Bronchial epithelial cell (primary cell): ENCODE data around the gene ARHGAP20. TPM values are rescaled to one million over a fixed set of nuclear protein-coding genes. Genes with fewer than 3 reads are reported as not detected.
A peak's percentile ranks its signal among the peaks of the same experiment; 100 is the strongest.

Experiments used
- DNase-seq: peaks from one replicate; pipeline ENCODE4 v3.0.0-alpha.2; 2010; ENCODE audit warnings: low read depth
- FAIRE-seq: peaks from 2 replicates; lab custom pipeline; 2011; peaks lifted over from hg19 to GRCh38; lab: Jason Lieb, UNC
- H3K27me3 ChIP-seq: 2 replicates; pipeline ENCODE4 v1.5.1; 2011; ENCODE audit warnings: low read length; ENCODE audit not compliant: control insufficient read depth, insufficient read depth
- H3K36me3 ChIP-seq: 2 replicates; pipeline ENCODE4 v1.5.1; 2011; ENCODE audit warnings: low read length; ENCODE audit not compliant: control insufficient read depth, insufficient read depth
- H3K4me3 ChIP-seq: 2 replicates; pipeline ENCODE4 v1.5.1; 2011; ENCODE audit warnings: mild to moderate bottlenecking, low read depth, low read length, control low read depth
- total RNA-seq: library from RNA; depleted of rRNA; stranded (reverse); fragments of >200 nt; gene quantifications from 2 replicates; pipeline ENCODE4 v1.2.1, GENCODE V29; 2014
- TF ChIP-seq, protein P1 (sequence below): IDR thresholded peaks from 2 replicates; pipeline ENCODE4 v1.5.1; 2011; ENCODE audit warnings: mild to moderate bottlenecking, moderate library complexity, low read length, control low read depth, inconsistent platforms; ENCODE audit not compliant: insufficient read depth, severe bottlenecking

ARHGAP20 gene, protein sequence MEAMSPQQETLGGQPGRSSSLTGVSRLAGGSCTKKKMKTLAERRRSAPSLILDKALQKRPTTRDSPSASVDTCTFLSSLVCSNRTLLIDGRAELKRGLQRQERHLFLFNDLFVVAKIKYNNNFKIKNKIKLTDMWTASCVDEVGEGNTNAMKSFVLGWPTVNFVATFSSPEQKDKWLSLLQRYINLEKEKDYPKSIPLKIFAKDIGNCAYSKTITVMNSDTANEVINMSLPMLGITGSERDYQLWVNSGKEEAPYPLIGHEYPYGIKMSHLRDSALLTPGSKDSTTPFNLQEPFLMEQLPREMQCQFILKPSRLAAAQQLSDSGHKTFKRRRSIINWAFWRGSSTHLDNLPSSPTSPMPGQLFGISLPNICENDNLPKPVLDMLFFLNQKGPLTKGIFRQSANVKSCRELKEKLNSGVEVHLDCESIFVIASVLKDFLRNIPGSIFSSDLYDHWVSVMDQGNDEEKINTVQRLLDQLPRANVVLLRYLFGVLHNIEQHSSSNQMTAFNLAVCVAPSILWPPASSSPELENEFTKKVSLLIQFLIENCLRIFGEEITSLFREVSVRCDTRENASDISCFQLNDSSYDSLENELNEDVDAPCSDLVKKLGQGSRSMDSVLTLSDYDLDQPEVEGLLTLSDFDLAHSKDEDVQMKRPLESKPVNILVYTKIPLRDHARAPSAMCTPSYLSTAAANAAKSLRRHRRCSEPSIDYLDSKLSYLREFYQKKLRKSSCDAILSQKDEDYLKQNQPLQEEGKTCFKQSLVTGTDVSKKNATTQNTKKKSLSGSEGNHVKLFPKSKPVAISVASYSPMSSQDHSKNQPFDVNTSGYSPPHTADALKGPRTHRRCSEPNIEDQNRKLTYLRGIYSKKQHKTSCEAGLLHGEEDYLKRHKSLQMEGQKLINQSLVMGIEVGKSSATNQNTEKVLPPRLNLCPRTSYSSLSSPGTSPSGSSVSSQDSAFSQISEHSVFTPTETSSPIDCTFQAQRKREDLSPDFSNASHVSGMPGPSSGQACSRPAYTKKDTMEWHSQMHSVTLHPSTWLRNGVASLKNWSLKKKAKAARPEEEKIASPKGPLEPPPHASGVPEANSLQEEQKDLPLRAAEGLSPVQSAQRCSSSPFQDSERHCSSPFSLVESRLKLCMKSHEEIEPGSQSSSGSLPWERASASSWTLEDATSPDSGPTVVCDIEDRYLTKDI
- total RNA-seq, result under 0.01 TPM in 2 replicates

DNA sequence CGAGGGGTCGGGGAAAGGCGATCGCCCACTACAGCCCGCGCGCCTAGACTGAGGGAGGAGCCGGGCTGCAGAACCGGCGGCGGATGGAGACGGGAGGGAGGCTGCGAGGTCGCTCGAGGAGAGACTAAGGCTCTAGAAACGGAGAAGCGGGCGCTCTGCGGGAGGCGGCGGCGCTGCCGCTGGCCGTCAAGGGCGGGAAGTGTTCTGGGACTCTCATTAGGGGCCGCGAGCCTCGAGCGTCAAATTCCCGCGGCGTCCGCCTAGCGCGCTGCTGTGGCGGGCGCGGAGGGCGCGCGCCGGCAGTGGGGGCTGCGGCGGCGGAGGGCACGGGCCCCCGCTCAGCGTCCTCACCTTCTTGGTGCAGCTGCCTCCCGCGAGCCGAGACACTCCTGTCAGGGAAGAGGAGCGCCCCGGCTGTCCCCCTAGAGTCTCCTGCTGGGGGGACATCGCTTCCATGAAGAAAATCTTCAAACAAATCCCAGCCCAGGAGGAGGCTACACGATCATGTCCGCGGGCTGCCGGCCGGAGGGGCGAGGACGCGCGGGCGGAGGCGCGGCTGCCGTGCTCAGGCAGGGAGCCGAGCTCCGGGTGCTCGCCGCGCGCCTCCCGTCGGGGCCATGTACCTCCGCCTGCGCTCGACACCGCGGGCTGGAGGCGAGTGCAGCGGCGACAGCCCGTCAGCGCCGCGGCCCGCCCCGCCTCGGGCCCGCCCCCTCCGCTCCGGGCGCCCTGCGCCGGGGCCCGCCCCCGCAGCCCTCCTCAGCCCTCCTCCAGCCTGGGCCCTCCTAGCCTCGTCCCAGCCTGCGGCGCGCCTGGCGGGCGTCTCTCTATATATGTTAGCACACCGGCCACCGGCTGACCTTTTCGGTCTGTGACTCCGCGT is at the start of gene ARHGAP20:
ARHGAP20 (minus strand) TSS at position 662 of the 883 bp plus-strand sequence; CDS start at position 456, 206 bp downstream.
- no peaks in the 10 kb centered on the region for H3K36me3 ChIP-seq
- no peak for DNase-seq
- H3K4me3 ChIP-seq, result peak within 1 kb of the TSS; percentile 21
- TF ChIP-seq, protein P1, sequence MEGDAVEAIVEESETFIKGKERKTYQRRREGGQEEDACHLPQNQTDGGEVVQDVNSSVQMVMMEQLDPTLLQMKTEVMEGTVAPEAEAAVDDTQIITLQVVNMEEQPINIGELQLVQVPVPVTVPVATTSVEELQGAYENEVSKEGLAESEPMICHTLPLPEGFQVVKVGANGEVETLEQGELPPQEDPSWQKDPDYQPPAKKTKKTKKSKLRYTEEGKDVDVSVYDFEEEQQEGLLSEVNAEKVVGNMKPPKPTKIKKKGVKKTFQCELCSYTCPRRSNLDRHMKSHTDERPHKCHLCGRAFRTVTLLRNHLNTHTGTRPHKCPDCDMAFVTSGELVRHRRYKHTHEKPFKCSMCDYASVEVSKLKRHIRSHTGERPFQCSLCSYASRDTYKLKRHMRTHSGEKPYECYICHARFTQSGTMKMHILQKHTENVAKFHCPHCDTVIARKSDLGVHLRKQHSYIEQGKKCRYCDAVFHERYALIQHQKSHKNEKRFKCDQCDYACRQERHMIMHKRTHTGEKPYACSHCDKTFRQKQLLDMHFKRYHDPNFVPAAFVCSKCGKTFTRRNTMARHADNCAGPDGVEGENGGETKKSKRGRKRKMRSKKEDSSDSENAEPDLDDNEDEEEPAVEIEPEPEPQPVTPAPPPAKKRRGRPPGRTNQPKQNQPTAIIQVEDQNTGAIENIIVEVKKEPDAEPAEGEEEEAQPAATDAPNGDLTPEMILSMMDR, result no peak
- no peak for FAIRE-seq
- peaks cover 15% of the 10 kb centered on the region for H3K27me3 ChIP-seq

DNA sequence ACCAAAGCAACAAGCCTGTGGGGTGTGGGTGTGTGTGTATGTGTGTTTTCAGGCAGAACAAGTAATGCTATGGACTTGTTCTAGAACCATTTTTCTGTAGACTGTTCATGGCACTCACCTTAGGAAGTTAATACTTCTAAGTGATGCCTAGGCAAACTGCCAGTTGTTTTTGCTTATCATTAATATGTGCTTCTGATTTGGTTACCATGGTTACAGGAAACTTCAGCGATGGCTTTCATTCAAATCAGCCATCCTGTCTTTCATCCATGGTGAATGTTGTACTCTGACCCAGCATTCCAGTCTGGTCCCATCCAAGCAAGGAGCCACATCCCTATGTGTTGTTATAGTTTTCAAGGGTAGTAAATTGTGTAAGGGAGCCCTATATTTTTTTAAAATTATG is 49.8 kb upstream of the ARHGAP20 start:
- no peaks in the 10 kb centered on the region for H3K36me3 ChIP-seq
- H3K27me3 ChIP-seq, result no peaks in the 10 kb centered on the region
- H3K4me3 ChIP-seq, result no peak overlapping the region
- DNase-seq (no peak), FAIRE-seq (no peak)
- TF ChIP-seq, protein P1, result no peak

DNA sequence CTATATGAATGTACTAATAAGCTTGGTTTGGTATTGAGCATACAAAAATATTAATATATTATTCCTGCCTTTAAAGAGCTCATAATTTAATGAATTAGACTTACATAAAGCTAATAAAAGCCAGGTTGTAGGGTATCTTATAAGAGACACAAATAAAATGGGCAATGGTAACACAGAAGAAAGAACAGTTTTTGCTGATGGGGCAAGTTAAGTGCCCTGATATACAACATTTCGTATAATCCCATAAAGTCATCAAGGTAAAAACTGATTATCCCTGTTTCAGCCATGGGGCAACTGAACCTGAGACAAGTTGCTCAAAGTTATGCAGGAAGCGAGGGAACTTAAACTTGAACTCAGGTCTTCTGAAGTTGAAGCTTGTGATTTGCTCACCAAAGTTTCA is 48.9 kb upstream of the ARHGAP20 start:
- DNase-seq (no peak), FAIRE-seq (no peak)
- Histone ChIP-seq H3K4me3 (no peak overlapping the region), H3K36me3 (no peaks in the 10 kb centered on the region), H3K27me3 (no peaks in the 10 kb centered on the region)
- TF ChIP-seq, protein P1, result no peak

DNA sequence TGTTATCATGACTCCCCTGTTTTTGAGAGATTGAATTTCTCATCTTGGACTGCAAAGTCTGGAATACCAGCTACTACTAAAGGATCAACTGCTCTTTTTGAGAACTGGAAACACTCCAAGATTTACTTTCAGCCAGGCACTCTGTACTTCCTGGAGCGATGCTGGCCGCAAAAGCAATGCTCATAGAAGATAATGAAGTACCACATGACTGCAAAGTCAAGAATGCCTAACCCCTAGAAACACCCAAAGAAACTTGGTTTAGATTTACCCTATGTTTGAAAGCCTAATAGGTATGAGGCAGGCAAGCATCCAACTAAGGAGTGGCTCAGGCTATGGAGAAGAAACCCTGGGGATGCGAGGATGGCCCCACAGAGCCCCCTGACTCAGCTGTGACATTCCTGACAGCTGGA is 47.7 kb upstream of the ARHGAP20 start:
- H3K4me3 ChIP-seq, result no peak overlapping the region
- H3K27me3 ChIP-seq, result no peaks in the 10 kb centered on the region
- no peaks in the 10 kb centered on the region for H3K36me3 ChIP-seq
- peak; percentile 25 for DNase-seq
- FAIRE-seq, result no peak
- TF ChIP-seq, protein P1, result no peak
